Measurements from ENCODE around the gene MYOF.

GRCh38 chr10:93435621-93436397 is 46.3 kb downstream of the MYOF start:
- TF ChIP-seq CTCF (IDR thresholded peaks at IDR 0.05) = no peak
- no peak for TF ChIP-seq POLR2A (IDR thresholded peaks at IDR 0.05)
